Adrenal gland (tissue), 12 donors: Measurements from ENCODE around the gene CCDC3. TPM values are rescaled to one million over a fixed set of nuclear protein-coding genes. Genes with fewer than 3 reads are reported as not detected.
"Not testable (repeated sequence)": the region's sequence is repeated elsewhere in the genome, so short reads cannot be mapped to it uniquely, and the experiment has no call there.

Experiments
- DNase-seq, 7 donors: peaks; one replicate each; pipeline ENCODE4 v3.0.0-alpha.2; 2019 to 2020
- H3K27ac ChIP-seq, 5 donors: fragments of 200-600 bp; sonication (generic) in 4 of 5; 1 replicate in 3 of 5; 2 replicates in 2 of 5; pipeline versions ENCODE4 v1.5.1 to v1.8.0; 2016 to 2020; ENCODE audit warnings: mild to moderate bottlenecking in 1 of 5
- H3K27me3 ChIP-seq: fragments of 200-600 bp; 2 replicates; pipeline ENCODE4 v1.8.0; 2021
- H3K36me3 ChIP-seq, 2 donors: fragments of 200-600 bp; replicated peaks in 1 of 2; 1 replicate in 1 of 2; 2 replicates in 1 of 2; pipeline versions ENCODE4 v1.5.1 to v1.8.0; 2018 to 2022
- H3K4me1 ChIP-seq, 2 donors: fragments of 200-600 bp; replicated peaks in 1 of 2; 1 replicate in 1 of 2; 2 replicates in 1 of 2; pipeline versions ENCODE4 v1.5.1 to v1.8.0; 2018 to 2021
- H3K4me3 ChIP-seq, 4 donors: fragments of 200-600 bp; sonication (generic) in 3 of 4; one replicate each; pipeline ENCODE4 v1.5.1; 2016 to 2018
- H3K9me3 ChIP-seq, 3 donors: fragments of 200-600 bp; sonication (generic) in 1 of 3; replicated peaks in 1 of 3; 1 replicate in 2 of 3; 2 replicates in 1 of 3; pipeline versions ENCODE4 v1.5.1 to v1.8.0; 2016 to 2021
- CTCF ChIP-seq, 6 experiments: fragments of 450-650 bp in 4 of 6; fragments of 200-600 bp in 2 of 6; sonication (generic) in 1 of 6; IDR thresholded peaks; 1 replicate in 5 of 6; 2 replicates in 1 of 6; pipeline versions ENCODE4 v1.5.1 to v1.8.0; 2016 to 2021; ENCODE audit warnings: antibody characterized with exemption in 6 of 6, mild to moderate bottlenecking in 2 of 6, moderate library complexity in 1 of 6
- POLR2A ChIP-seq, 2 donors: fragments of 450-650 bp; IDR thresholded peaks; one replicate each; pipeline ENCODE4 v1.6.1; 2017; ENCODE audit warnings: antibody characterized with exemption in 2 of 2, mild to moderate bottlenecking in 2 of 2, moderate library complexity in 1 of 2
- WGBS, 4 donors: extraction: QIAGEN DNeasy Blood & Tissue Kit in 2 of 4; methylation state at CpG; one replicate each; pipeline versions ENCODE4 v1.1.5 to v1.1.7; 2013 to 2017; 5-methylcytosine and 5-hydroxymethylcytosine counted together
- intact Hi-C, 2 donors: fragments of 100-400 bp; cut with DNase I; formaldehyde crosslinking; loops; one replicate each; pipeline versions ENCODE4 v1.14.1 to v1.15.0; 2022 to 2023
- polyA plus RNA-seq, 3 donors: library from polyadenylated mRNA; stranded (reverse); fragments of 200-250 nt in 2 of 3; fragments of 350-450 nt in 1 of 3; fragmentation: Illumina TruSeq in 1 of 3; extraction: RNeasy Lipid Tissue Mini Kit (QIAGEN cat#74804) in 1 of 3; gene quantifications; one replicate each; pipeline ENCODE4 v1.2.3, GENCODE V29; 2013 to 2014
- total RNA-seq, 9 donors: library from RNA; depleted of rRNA in 4 of 9; stranded (reverse); fragments of >200 nt in 4 of 9; fragments of 120-200 nt in 1 of 9; fragmentation: NEBNext Ultra II Directional in 1 of 9; extraction: Animal tissue kit (Norgen Biotek cat#: 25700) in 1 of 9; gene quantifications; one replicate each; pipeline versions ENCODE4 v1.1.0 to v1.2.4, GENCODE V29; 2013 to 2023
- donor health status: healthy with polysubstance abuse.
- donor health status: Bipolar disorder and iron deficiency.
- donor health status: DM: yes; HTN: yes; CAD: no.
- donor health status: DM: no; HTN: no; CAD: no.
- donor health status: DM: no; HTN: no; CAD: no.
- donor health status: DM: yes; HTN: yes; CAD: no.

CCDC3 gene
- total and polyA plus RNA-seq, 12 donors: 1.6 to 9.9 (median 5.8) TPM

DNA sequence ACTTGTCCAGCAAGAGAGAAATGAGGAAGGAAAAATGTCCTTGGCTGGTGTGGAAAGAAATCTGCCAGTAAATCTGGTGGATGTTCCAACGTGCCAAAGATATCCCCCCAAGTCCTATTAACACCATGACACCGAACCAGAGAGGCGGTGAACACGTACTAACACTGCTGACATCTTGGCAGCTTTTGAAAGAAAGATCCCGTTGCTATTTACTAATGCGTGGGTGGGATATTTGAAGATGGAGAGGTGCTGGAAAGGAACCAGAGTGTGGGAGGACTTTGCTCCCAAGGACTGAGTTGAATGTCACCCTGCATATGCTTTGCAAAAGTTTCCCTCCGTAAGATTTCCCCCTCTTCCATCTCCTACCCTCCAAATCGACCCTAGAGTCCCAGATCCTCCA is 7.9 kb downstream of the CCDC3 start:
- Histone ChIP-seq H3K36me3 (no peaks in the 10 kb centered on the region), H3K4me3 (no peak overlapping the region), H3K27ac (peak overlapping the region in 1 of 5 donors; percentile 5), H3K9me3 (no peaks in the 10 kb centered on the region), H3K27me3 (no peaks in the 10 kb centered on the region), H3K4me1 (no peaks in the 10 kb centered on the region)
- 36 to 41% (median 41%) methylated on average over 8 of the region's 8 CpGs for WGBS, 4 donors
- DNase-seq: peak in 1 of 7 donors; percentile 18
- TF ChIP-seq POLR2A (IDR thresholded peaks at IDR 0.05) (no peak), CTCF (IDR thresholded peaks at IDR 0.05) (no peak)
- intact Hi-C loops: no loop called here

DNA sequence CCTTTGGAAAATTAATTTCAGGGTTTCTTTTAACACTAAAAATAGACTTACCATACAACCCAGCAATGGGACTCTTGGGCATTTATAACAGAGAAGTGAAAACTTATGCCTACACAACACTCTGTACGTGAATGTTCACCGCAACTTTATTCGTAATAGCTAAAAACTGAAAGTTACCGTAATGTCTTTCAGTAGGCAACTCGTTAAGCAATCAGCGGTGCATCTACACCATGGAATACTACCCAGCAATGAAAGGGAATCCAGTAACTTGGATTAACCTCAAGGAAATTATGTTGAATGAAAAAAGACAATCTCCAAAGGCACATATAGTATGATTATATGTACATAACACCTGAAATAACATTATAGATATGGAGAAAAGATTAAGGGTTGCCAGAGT is 16.2 kb downstream of the CCDC3 start:
- Histone ChIP-seq H3K4me1 (no peaks in the 10 kb centered on the region), H3K27ac (no peak overlapping the region), H3K27me3 (no peaks in the 10 kb centered on the region), H3K9me3 (no peaks in the 10 kb centered on the region), H3K4me3 (no peak overlapping the region), H3K36me3 (no peaks in the 10 kb centered on the region)
- no peak for DNase-seq
- WGBS, 4 donors: 90 to 94% (median 91%) methylated on average over 6 of the region's 6 CpGs
- no peak for TF ChIP-seq CTCF (IDR thresholded peaks at IDR 0.05)
- TF ChIP-seq POLR2A (IDR thresholded peaks at IDR 0.05): no peak
- intact Hi-C loops: no loop called here

DNA sequence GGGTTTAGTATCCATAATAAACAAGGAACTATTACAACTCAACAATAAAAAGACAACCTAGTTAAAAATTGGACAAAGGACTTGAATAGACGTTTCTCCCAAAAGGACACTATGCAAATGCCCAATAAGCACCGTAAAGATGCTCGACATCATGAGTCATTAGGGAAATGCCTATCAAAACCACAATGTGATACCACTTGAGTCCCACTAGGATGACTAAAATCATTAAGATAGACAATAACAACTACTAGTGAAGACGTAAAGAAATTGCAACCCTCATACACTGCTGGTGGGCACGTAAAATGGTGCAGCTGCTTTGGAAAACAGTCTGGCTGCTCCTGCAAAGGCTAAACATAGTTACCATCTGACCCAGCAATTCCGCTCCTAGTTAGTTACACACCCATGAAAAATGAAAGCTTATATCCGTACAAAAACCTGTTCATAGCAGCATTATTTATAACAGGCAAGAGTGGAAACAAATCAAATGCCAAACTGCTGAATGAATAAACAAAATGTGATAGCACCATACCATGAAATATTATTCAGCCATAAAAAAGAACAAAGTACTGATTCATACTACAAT is 17.3 kb downstream of the CCDC3 start:
- DNase-seq: no peak
- TF ChIP-seq POLR2A (IDR thresholded peaks at IDR 0.05) (no peak), CTCF (IDR thresholded peaks at IDR 0.05) (no peak)
- no peaks in the 10 kb centered on the region for H3K36me3 ChIP-seq
- no peaks in the 10 kb centered on the region for H3K9me3 ChIP-seq
- H3K4me1 ChIP-seq: no peaks in the 10 kb centered on the region
- 81 to 90% (median 85%) methylated on average over 7 of the region's 7 CpGs for WGBS, 4 donors
- intact Hi-C loops: no loop called here
- H3K27me3 ChIP-seq: no peaks in the 10 kb centered on the region
- H3K4me3 ChIP-seq: no peak overlapping the region
- H3K27ac ChIP-seq: no peak overlapping the region

DNA sequence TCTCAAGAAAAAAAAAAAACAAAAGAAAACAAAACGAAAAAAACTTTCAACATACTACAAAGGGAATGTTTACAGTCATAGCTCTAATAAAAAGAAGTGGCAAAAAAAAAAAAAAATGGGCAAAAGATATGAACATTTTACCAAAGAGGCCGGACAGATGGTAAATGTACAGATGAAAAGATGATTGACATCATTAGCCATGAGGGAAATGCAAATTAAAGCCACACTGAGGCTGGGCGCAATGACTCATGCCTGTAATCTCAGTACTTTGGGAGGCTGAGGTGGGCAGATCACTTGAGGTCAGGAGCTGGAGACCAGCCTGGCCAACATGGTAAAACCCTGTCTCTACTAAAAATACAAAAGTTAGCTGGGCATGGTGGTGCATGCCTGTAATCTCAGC is 17.9 kb downstream of the CCDC3 start:
- H3K4me1 ChIP-seq, intact Hi-C loops, H3K27ac ChIP-seq, H3K4me3 ChIP-seq, H3K27me3 ChIP-seq, DNase-seq, H3K36me3 ChIP-seq, H3K9me3 ChIP-seq: not testable (repeated sequence)
- WGBS, 4 donors: 73 to 81% (median 77%) methylated on average over 3 of the region's 3 CpGs

DNA sequence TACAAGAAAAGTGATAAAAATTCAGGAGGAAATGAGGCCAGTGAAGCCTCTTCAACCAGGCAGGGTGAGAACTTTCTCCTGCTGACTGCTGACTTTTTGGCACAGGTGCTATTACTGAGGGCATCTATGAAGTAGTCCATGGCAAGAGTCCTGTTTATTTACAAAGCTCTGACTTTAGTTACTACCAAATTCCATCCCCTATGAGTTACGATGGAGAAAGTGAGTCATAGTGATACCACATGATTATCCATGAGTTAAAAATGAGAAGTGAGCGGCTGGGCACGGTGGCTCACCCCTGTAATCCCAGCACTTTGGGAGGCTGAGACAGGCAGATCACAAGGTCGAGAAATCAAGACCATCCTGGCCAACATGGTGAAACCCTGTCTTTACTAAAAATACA is 19.9 kb downstream of the CCDC3 start:
- Histone ChIP-seq H3K4me1 (no peaks in the 10 kb centered on the region), H3K27ac (no peak overlapping the region), H3K9me3 (no peaks in the 10 kb centered on the region), H3K27me3 (no peaks in the 10 kb centered on the region), H3K36me3 (no peaks in the 10 kb centered on the region), H3K4me3 (no peak overlapping the region)
- no peak for DNase-seq
- TF ChIP-seq CTCF (IDR thresholded peaks at IDR 0.05): no peak
- TF ChIP-seq POLR2A (IDR thresholded peaks at IDR 0.05): no peak
- WGBS, 4 donors: 58 to 75% (median 62%) methylated on average over 4 of the region's 4 CpGs
- intact Hi-C loops: no loop called here
